Brain microvascular endothelial cell (primary cell): ENCODE measurements around the gene SLC16A6.

Experiments
- DNase-seq: peaks from one replicate; pipeline ENCODE4 v3.0.0-alpha.2; 2020
- H3K27ac ChIP-seq: fragments of 250-450 bp; sonication (Bioruptor Pico); 2 replicates; pipeline ENCODE4 v1.5.1; 2020; ENCODE audit warnings: mild to moderate bottlenecking, moderate library complexity
- H3K27me3 ChIP-seq: fragments of 250-450 bp; sonication (Bioruptor Pico); replicated peaks from 2 replicates; pipeline ENCODE4 v1.5.1; 2020; ENCODE audit warnings: mild to moderate bottlenecking
- H3K36me3 ChIP-seq: fragments of 250-450 bp; sonication (Bioruptor Pico); replicated peaks from 2 replicates; pipeline ENCODE4 v1.5.1; 2020; ENCODE audit warnings: mild to moderate bottlenecking
- H3K4me3 ChIP-seq: 2 replicates; pipeline ENCODE4 v1.5.1; 2011; ENCODE audit warnings: low read depth, mild to moderate bottlenecking, control low read depth, low read length, moderate library complexity
- CTCF ChIP-seq: IDR thresholded peaks from 2 replicates; pipeline ENCODE4 v1.5.1; 2011; ENCODE audit warnings: low read depth, mild to moderate bottlenecking, moderate library complexity, low read length, control low read depth, inconsistent platforms; ENCODE audit errors: missing control alignments
- in situ Hi-C: cut with HindIII; loops from 2 replicates; pipeline ENCODE4 v1.10.0; 2017; ENCODE audit warnings: low sequenced_read_pairs, low pct_ligation_motif_present

SLC16A6 gene

GRCh38 chr17:68322630-68323029 is 31.7 kb upstream of the SLC16A6 start:
- DNase-seq, result no peak
- no peak overlapping the region for H3K4me3 ChIP-seq
- H3K36me3 ChIP-seq, result no peaks in the 10 kb centered on the region
- H3K27ac ChIP-seq, result no peak overlapping the region
- TF ChIP-seq CTCF, result no peak
- in situ Hi-C loops, result no loop called here
- no peaks in the 10 kb centered on the region for H3K27me3 ChIP-seq

GRCh38 chr17:68321556-68321954 is 30.6 kb upstream of the SLC16A6 start:
- TF ChIP-seq CTCF, result no peak
- DNase-seq, result no peak
- Histone ChIP-seq H3K36me3 (no peaks in the 10 kb centered on the region), H3K4me3 (no peak overlapping the region), H3K27me3 (no peaks in the 10 kb centered on the region), H3K27ac (no peak overlapping the region)
- in situ Hi-C loops, result no loop called here

- H3K27me3 ChIP-seq, result no peaks in the 10 kb centered on the region
- no peaks in the 10 kb centered on the region for H3K36me3 ChIP-seq
- H3K27ac ChIP-seq, result no peak overlapping the region
- no peak overlapping the region for H3K4me3 ChIP-seq
- no peak for TF ChIP-seq CTCF
- no peak for DNase-seq
- in situ Hi-C loops, result no loop called here
Measured at GRCh38 chr17:68320943-68321555, 30.1 kb upstream of the SLC16A6 start.

- H3K27ac ChIP-seq, result no peak overlapping the region
- no peaks in the 10 kb centered on the region for H3K36me3 ChIP-seq
- TF ChIP-seq CTCF, result no peak
- no peaks in the 10 kb centered on the region for H3K27me3 ChIP-seq
- DNase-seq, result no peak
- in situ Hi-C loops, result no loop called here
- H3K4me3 ChIP-seq, result no peak overlapping the region
Measured at GRCh38 chr17:68320311-68320865, 29.5 kb upstream of the SLC16A6 start.

- Histone ChIP-seq H3K27ac (no peak overlapping the region), H3K36me3 (no peaks in the 10 kb centered on the region), H3K27me3 (no peaks in the 10 kb centered on the region), H3K4me3 (no peak overlapping the region)
- TF ChIP-seq CTCF, result no peak
- in situ Hi-C loops, result no loop called here
- no peak for DNase-seq
Measured at GRCh38 chr17:68319410-68320162, 28.7 kb upstream of the SLC16A6 start.
